Activated CD4-positive, alpha-beta T cell treated with anti-CD3 and anti-CD28 coated beads, Interleukin-2, amount 10 ng/mL, durations not matched to agents 24 days and 14 days (primary cell): Measurements from ENCODE around the gene LILRB4. TPM values are rescaled to one million over a fixed set of nuclear protein-coding genes. Genes with fewer than 3 reads are reported as not detected.
"Not testable (repeated sequence)": the region's sequence is repeated elsewhere in the genome, so short reads cannot be mapped to it uniquely, and the experiment has no call there.

Experiments used
- DNase-seq: peaks from one replicate; pipeline ENCODE4 v3.0.0; 2022
- H3K27ac Mint-ChIP-seq: one replicate; pipeline ENCODE4 v1.8.0; 2022; ENCODE audit warnings: mild to moderate bottlenecking, mixed read lengths
- H3K27me3 Mint-ChIP-seq: one replicate; pipeline ENCODE4 v1.8.0; 2022; ENCODE audit warnings: mixed read lengths
- H3K36me3 Mint-ChIP-seq: one replicate; pipeline ENCODE4 v1.8.0; 2022; ENCODE audit warnings: low read depth, mild to moderate bottlenecking, mixed read lengths
- H3K4me1 Mint-ChIP-seq: one replicate; pipeline ENCODE4 v1.8.0; 2021; ENCODE audit warnings: mixed read lengths
- H3K4me3 Mint-ChIP-seq: one replicate; pipeline ENCODE4 v1.8.0; 2022; ENCODE audit warnings: mild to moderate bottlenecking, moderate library complexity, mixed read lengths
- H3K9me3 Mint-ChIP-seq: one replicate; pipeline ENCODE4 v1.8.0; 2021; ENCODE audit warnings: mixed read lengths
- intact Hi-C: fragments of 100-400 bp; cut with micrococcal nuclease; formaldehyde crosslinking; loops from one replicate; pipeline ENCODE4 v1.15.1; 2023
- total RNA-seq: library from RNA; stranded (reverse); gene quantifications from 2 replicates; pipeline ENCODE4 v1.2.3, GENCODE V29; 2022

Gene LILRB4
- total RNA-seq, 1 donor from 2014 or later, result not detected

GRCh38 chr19:54632517-54632916 is 30.3 kb upstream of the LILRB4 start:
- H3K27me3 Mint-ChIP-seq, H3K27ac Mint-ChIP-seq, intact Hi-C loops, DNase-seq, H3K9me3 Mint-ChIP-seq, H3K4me1 Mint-ChIP-seq, H3K36me3 Mint-ChIP-seq, H3K4me3 Mint-ChIP-seq: not testable (repeated sequence)

DNA sequence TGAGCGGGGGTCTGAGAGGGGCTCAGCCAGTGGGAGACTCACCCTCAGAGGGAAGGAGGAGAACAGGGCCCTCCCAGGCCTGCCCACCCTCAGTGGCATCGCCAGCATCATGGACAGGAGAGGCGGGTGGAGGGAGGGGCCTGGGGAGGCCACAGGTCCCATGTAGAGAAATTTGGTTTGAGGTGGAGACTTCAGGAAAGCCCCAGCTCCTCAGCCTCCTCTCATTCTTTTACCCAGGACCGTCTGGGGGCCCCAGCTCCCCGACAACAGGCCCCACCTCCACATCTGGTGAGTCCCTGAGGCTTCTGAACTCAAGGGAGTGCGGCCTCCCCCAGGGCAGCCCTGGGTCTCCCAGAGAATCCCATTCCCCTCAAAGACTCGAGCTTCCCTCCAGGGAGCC is 29.4 kb upstream of the LILRB4 start:
- Mint-ChIP-seq H3K36me3 (no peaks in the 10 kb centered on the region), H3K4me1 (peaks cover 2% of the 10 kb centered on the region), H3K27ac (no peak overlapping the region), H3K9me3 (no peaks in the 10 kb centered on the region), H3K4me3 (no peak overlapping the region), H3K27me3 (no peaks in the 10 kb centered on the region)
- intact Hi-C loops, result no loop called here
- DNase-seq, result no peak

DNA sequence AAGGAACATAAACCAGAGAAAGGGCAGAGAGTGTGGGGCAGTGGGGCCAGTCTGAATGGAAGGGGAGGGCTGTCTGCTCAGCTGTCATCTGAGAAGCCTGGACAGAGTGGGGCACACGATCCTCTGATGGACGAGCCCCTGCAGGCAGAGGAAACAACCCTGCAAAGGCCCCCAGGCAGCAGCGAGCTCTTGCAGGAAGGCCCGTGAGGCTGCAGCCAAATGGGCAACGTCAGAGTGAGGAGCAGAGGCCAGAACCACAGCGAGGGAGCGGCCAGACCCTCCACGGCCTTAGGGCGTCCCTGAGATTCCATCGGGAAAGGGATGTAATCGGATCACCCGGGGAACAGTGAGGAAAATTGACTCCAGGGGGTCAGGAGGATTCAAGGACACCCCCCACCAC is 26.7 kb upstream of the LILRB4 start:
- H3K36me3 Mint-ChIP-seq, H3K4me3 Mint-ChIP-seq, H3K27ac Mint-ChIP-seq, H3K9me3 Mint-ChIP-seq, intact Hi-C loops, H3K4me1 Mint-ChIP-seq, DNase-seq, H3K27me3 Mint-ChIP-seq: not testable (repeated sequence)

GRCh38 chr19:54638683-54639082 is 24.1 kb upstream of the LILRB4 start:
- Mint-ChIP-seq H3K4me3 (no peak overlapping the region), H3K27ac (no peak overlapping the region), H3K9me3 (no peaks in the 10 kb centered on the region), H3K4me1 (no peaks in the 10 kb centered on the region), H3K36me3 (no peaks in the 10 kb centered on the region), H3K27me3 (peaks cover 6% of the 10 kb centered on the region)
- intact Hi-C loops, result no loop called here
- no peak for DNase-seq

DNA sequence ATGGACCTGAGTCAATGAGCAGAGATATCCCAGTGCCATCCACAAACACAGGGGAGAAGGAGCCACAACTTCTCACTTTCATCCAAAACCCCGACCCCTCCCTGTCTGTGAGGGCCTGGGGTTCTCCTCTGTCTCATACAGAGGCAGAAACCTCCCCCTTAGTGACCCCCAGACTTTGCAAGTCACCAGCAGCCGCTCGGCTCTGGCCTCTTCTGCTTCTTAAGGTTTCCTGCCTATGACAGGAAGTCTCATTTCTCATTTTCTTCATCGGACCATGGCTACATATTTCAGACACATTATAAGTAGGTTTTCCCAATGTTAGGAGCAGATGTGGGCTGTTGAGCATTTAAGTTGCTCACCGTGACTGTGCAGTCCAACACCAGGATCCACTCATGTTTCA is 19.8 kb upstream of the LILRB4 start:
- H3K4me1 Mint-ChIP-seq, H3K36me3 Mint-ChIP-seq, DNase-seq, intact Hi-C loops, H3K4me3 Mint-ChIP-seq, H3K9me3 Mint-ChIP-seq, H3K27ac Mint-ChIP-seq, H3K27me3 Mint-ChIP-seq: not testable (repeated sequence)

- H3K9me3 Mint-ChIP-seq, intact Hi-C loops, DNase-seq, H3K4me1 Mint-ChIP-seq, H3K4me3 Mint-ChIP-seq, H3K36me3 Mint-ChIP-seq, H3K27ac Mint-ChIP-seq, H3K27me3 Mint-ChIP-seq: not testable (repeated sequence)
These were observed 19.2 kb upstream of the LILRB4 start for GRCh38 chr19:54643583-54643982.

DNA sequence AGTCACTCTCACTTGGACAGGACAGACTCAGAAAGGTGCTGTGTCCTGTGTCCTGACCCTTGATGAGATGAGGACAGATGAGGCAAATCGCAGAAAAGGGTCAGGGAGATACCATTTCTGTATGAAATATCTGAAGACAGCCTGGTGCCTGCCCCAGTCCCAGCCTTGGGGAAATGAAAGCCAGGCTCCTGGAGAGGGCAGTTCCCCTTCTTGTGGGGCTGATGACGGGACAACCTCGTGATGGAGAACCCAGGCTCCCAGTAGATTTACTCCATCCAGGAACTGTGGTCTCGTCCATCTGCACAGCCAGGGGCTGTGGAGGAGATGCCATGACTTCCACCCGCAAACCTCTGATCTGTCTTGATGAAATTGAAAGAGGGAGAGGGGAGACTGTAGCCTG is 18.7 kb upstream of the LILRB4 start:
- Mint-ChIP-seq H3K9me3 (no peaks in the 10 kb centered on the region), H3K27me3 (peaks cover 6% of the 10 kb centered on the region), H3K4me3 (no peak overlapping the region), H3K4me1 (no peaks in the 10 kb centered on the region), H3K36me3 (no peaks in the 10 kb centered on the region), H3K27ac (no peak overlapping the region)
- DNase-seq, result no peak
- intact Hi-C loops, result no loop called here

DNA sequence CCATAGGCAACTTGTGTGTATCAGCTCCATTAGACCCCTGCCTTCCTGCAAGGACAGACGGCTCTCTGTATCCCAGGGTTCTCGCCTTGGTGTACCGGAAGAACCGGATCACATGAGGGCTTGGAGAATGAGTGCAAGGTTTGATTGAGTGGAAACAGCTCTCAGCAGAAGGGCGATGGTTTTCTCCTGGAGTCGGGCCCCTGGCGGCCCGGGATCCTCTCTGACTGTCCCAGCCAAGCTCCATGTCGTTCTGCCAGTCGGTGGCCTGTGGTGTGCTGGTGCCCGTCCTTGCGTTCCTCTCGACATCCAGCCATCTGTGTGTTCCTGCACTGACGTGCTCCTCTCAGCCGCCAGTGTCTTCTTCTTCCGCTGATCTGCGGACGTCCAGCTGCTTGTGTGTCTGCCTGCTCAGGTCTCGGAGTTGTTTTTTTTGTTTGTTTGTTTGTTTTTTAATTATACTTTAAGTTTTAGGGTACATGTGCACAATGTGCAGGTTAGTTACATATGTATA is 16.4 kb upstream of the LILRB4 start:
- Mint-ChIP-seq H3K27ac (no peak overlapping the region), H3K9me3 (no peaks in the 10 kb centered on the region), H3K36me3 (no peaks in the 10 kb centered on the region), H3K4me3 (no peak overlapping the region), H3K27me3 (peaks cover 2% of the 10 kb centered on the region), H3K4me1 (no peaks in the 10 kb centered on the region)
- intact Hi-C loops, result no loop called here
- DNase-seq, result no peak

DNA sequence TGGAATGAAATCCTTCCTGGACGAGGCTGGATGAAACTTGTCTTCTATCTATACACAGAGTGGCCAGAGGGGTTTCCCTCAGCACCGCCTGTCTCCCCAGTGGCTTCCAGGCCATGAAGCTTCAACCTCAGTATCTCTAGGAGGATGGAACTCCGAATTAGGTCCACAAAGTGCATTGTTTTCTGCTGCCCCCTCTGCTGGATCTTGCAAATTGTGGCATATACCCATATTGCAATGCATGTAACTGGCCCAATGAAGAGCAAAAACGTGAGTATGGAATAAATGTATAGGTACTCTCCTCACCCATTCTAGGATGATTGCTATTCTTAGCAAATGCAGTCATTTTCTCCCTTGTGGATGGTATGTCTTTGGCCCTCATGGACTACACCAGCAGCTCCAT is 14.7 kb upstream of the LILRB4 start:
- intact Hi-C loops, result no loop called here
- Mint-ChIP-seq H3K9me3 (no peaks in the 10 kb centered on the region), H3K27me3 (peaks cover 2% of the 10 kb centered on the region), H3K4me1 (no peaks in the 10 kb centered on the region), H3K27ac (no peak overlapping the region), H3K36me3 (no peaks in the 10 kb centered on the region), H3K4me3 (no peak overlapping the region)
- DNase-seq, result no peak

GRCh38 chr19:54650108-54650655 is 12.6 kb upstream of the LILRB4 start:
- Mint-ChIP-seq H3K36me3 (no peaks in the 10 kb centered on the region), H3K27me3 (peaks cover 2% of the 10 kb centered on the region), H3K4me1 (no peaks in the 10 kb centered on the region), H3K9me3 (no peaks in the 10 kb centered on the region), H3K4me3 (no peak overlapping the region), H3K27ac (no peak overlapping the region)
- intact Hi-C loops, result no loop called here
- DNase-seq, result no peak

DNA sequence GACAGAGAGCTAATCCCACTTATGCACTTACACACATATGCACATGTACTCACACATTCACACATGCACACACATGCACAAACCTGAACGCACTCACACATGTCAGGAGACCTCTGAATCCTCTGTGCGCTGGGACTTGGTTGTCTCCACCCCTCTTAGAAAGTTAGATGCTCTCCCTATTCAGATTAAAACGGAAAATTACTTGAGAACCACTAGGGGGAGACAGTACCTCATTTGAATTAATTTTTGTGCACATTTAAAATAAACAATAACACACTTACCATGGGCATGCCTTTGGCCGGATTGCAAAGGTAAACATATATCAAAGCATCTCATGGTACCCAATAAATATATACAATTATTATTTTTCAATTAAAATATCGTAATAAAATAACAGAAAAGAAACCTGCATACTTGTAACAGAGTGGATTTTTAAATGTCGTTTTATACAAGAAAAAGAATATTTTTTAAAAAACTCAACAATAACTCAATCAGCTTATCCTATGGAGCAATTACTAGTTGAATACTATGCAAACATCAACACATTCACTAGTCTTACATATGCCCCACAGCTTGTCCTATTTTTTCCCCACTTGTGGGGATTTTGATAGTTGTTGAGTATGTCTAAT is 9.5 kb upstream of the LILRB4 start:
- Mint-ChIP-seq H3K4me1 (no peaks in the 10 kb centered on the region), H3K9me3 (no peaks in the 10 kb centered on the region), H3K4me3 (no peak overlapping the region), H3K27me3 (peaks cover 2% of the 10 kb centered on the region), H3K27ac (no peak overlapping the region), H3K36me3 (no peaks in the 10 kb centered on the region)
- DNase-seq, result no peak
- intact Hi-C loops, result loop anchor here (1.0 kb wide), 1 partner anchor 23 kb away; no protein-coding TSS in a partner anchor

DNA sequence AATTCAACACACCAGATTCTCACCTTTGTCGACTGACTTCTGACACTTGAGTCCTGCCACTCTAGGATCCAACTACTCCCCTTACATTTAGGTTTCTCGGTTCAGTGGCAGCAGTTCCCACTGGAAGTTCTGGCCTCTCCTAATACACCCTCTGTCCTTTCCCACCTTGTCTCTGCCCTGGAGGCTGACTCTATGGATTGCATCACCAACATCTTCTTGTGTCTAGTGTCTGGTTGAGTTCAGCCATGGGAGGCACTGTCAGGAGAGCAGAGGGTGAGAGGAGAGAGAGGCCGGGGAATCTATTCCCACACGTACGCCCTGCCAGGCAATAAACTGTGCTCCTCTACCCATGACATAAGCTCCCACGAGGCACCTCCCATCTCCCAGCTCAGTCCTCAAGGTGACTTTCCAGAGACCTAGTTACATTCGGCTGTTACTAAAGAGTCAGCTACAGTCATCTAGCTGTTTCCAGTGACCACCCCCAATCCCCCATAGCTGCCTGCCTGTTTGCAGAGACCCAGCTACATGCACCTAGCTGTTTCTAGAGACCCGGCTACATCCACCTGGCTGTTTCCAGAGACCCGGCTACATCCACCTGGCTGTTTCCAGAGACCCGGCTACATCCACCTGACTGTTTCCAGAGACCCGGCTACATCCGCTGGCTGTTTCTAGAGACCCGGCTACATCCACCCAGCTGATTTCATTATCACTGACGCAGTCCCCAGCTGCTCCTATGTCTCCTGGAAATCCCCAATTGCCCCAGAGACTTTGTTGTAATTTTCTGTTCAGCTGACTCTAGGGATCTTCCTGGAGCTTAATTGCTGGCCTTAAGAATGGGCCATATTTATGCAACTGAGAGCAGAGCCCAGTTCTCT is 8.1 kb upstream of the LILRB4 start:
- no peak for DNase-seq
- peaks cover 4% of the 10 kb centered on the region for H3K27me3 Mint-ChIP-seq
- intact Hi-C loops, result no loop called here

DNA sequence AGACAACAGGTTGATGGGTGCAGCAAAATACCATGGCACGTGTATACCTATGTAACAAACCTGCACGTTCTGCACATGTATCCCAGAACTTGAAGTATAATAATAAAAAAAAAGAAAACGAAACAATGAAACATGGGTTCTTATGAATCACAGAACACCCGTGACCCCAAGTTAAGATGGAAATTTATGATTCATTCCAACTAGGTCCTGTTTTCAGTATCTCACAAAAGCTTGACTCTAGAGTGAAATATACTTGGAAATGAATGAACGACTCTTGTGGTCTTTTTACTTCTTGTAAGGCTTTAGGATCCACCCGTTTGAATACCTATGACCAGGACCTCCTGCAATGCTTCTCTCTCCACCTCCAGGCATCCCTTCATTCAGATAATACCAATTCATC is 3.5 kb upstream of the LILRB4 start:
- intact Hi-C loops, result no loop called here
- Mint-ChIP-seq H3K9me3 (no peaks in the 10 kb centered on the region), H3K27me3 (peaks cover 6% of the 10 kb centered on the region), H3K4me3 (no peak overlapping the region), H3K4me1 (no peaks in the 10 kb centered on the region), H3K36me3 (no peaks in the 10 kb centered on the region), H3K27ac (no peak overlapping the region)
- DNase-seq, result no peak

More for the DNA sequence above, 8.1 kb upstream of the LILRB4 start:
- Mint-ChIP-seq H3K9me3 (no peaks in the 10 kb centered on the region), H3K27ac (no peak overlapping the region), H3K36me3 (no peaks in the 10 kb centered on the region), H3K4me3 (no peak overlapping the region), H3K4me1 (no peaks in the 10 kb centered on the region)

- H3K27ac Mint-ChIP-seq, result no peak overlapping the region
- H3K9me3 Mint-ChIP-seq, result no peaks in the 10 kb centered on the region
- no peaks in the 10 kb centered on the region for H3K4me1 Mint-ChIP-seq
- intact Hi-C loops, result no loop called here
- H3K36me3 Mint-ChIP-seq, result no peaks in the 10 kb centered on the region
- H3K27me3 Mint-ChIP-seq, result peaks cover 6% of the 10 kb centered on the region
- no peak overlapping the region for H3K4me3 Mint-ChIP-seq
- DNase-seq, result no peak
These were observed 2.5 kb upstream of the LILRB4 start for GRCh38 chr19:54660306-54660705.
